IPS-18a (cell line): ENCODE data around the gene CDK9.
A peak's percentile ranks its signal among the peaks of the same experiment; 100 is the strongest.

Experiments used
- H3K27ac ChIP-seq: one replicate; pipeline ENCODE4 v1.5.1; 2013; ENCODE audit warnings: low read length
- H3K27me3 ChIP-seq: one replicate; pipeline ENCODE4 v1.6.1; 2013; ENCODE audit warnings: mild to moderate bottlenecking, low read length; ENCODE audit not compliant: control insufficient read depth, insufficient read depth
- H3K36me3 ChIP-seq: one replicate; pipeline ENCODE4 v1.6.1; 2013; ENCODE audit warnings: low read depth, low read length; ENCODE audit not compliant: control insufficient read depth
- H3K4me1 ChIP-seq: one replicate; pipeline ENCODE4 v1.6.1; 2013; ENCODE audit warnings: low read depth, low read length; ENCODE audit not compliant: control insufficient read depth
- H3K4me3 ChIP-seq: one replicate; pipeline ENCODE4 v1.5.1; 2013; ENCODE audit warnings: low read length
- H3K9ac ChIP-seq: one replicate; pipeline ENCODE4 v1.6.1; 2013; ENCODE audit warnings: mild to moderate bottlenecking, low read length, moderate library complexity
- H3K9me3 ChIP-seq: one replicate; pipeline ENCODE4 v1.6.1; 2013; ENCODE audit warnings: low read depth, low read length; ENCODE audit not compliant: control insufficient read depth

The CDK9 gene

GRCh38 chr9:127767410-127767809 lies 18.4 kb upstream of the CDK9 start:
- H3K4me1 ChIP-seq, result peaks cover 16% of the 10 kb centered on the region
- H3K27me3 ChIP-seq, result peaks cover 9% of the 10 kb centered on the region
- H3K36me3 ChIP-seq, result no peaks in the 10 kb centered on the region
- no peak overlapping the region for H3K4me3 ChIP-seq
- H3K27ac ChIP-seq, result no peak overlapping the region
- H3K9me3 ChIP-seq, result no peaks in the 10 kb centered on the region
- H3K9ac ChIP-seq, result no peak overlapping the region

- no peak overlapping the region for H3K9ac ChIP-seq
- no peak overlapping the region for H3K4me3 ChIP-seq
- no peaks in the 10 kb centered on the region for H3K36me3 ChIP-seq
- H3K27ac ChIP-seq, result no peak overlapping the region
- H3K4me1 ChIP-seq, result peaks cover 15% of the 10 kb centered on the region
- peaks cover 9% of the 10 kb centered on the region for H3K27me3 ChIP-seq
- no peaks in the 10 kb centered on the region for H3K9me3 ChIP-seq
Measured at GRCh38 chr9:127767909-127768331, 17.9 kb upstream of the CDK9 start.

- Histone ChIP-seq H3K27me3 (peaks cover 9% of the 10 kb centered on the region), H3K4me3 (no peak overlapping the region), H3K27ac (no peak overlapping the region), H3K4me1 (peaks cover 15% of the 10 kb centered on the region), H3K36me3 (no peaks in the 10 kb centered on the region), H3K9me3 (no peaks in the 10 kb centered on the region), H3K9ac (no peak overlapping the region)
Measured at GRCh38 chr9:127768698-127769097, 17.1 kb upstream of the CDK9 start.

GRCh38 chr9:127769101-127769500 lies 16.7 kb upstream of the CDK9 start:
- Histone ChIP-seq H3K9me3 (no peaks in the 10 kb centered on the region), H3K4me3 (no peak overlapping the region), H3K27me3 (peaks cover 9% of the 10 kb centered on the region), H3K27ac (no peak overlapping the region), H3K4me1 (peaks cover 15% of the 10 kb centered on the region), H3K36me3 (no peaks in the 10 kb centered on the region), H3K9ac (no peak overlapping the region)

- H3K4me3 ChIP-seq, result peak overlapping the region; percentile 55
- H3K36me3 ChIP-seq, result no peaks in the 10 kb centered on the region
- no peak overlapping the region for H3K9ac ChIP-seq
- H3K9me3 ChIP-seq, result no peaks in the 10 kb centered on the region
- H3K27me3 ChIP-seq, result peaks cover 9% of the 10 kb centered on the region
- H3K4me1 ChIP-seq, result peaks cover 15% of the 10 kb centered on the region
- H3K27ac ChIP-seq, result no peak overlapping the region
Measured at GRCh38 chr9:127769929-127770582, 15.8 kb upstream of the CDK9 start.

- no peaks in the 10 kb centered on the region for H3K36me3 ChIP-seq
- peaks cover 9% of the 10 kb centered on the region for H3K27me3 ChIP-seq
- H3K9ac ChIP-seq, result no peak overlapping the region
- no peaks in the 10 kb centered on the region for H3K9me3 ChIP-seq
- H3K27ac ChIP-seq, result no peak overlapping the region
- peak overlapping the region; percentile 55 for H3K4me3 ChIP-seq
- H3K4me1 ChIP-seq, result peaks cover 15% of the 10 kb centered on the region
Measured at GRCh38 chr9:127770583-127770904, 15.3 kb upstream of the CDK9 start.

- no peak overlapping the region for H3K9ac ChIP-seq
- peak overlapping the region; percentile 55 for H3K4me3 ChIP-seq
- H3K36me3 ChIP-seq, result no peaks in the 10 kb centered on the region
- no peaks in the 10 kb centered on the region for H3K9me3 ChIP-seq
- peaks cover 15% of the 10 kb centered on the region for H3K4me1 ChIP-seq
- no peak overlapping the region for H3K27ac ChIP-seq
- H3K27me3 ChIP-seq, result peaks cover 9% of the 10 kb centered on the region
Measured at GRCh38 chr9:127770905-127771569, 14.8 kb upstream of the CDK9 start.

- Histone ChIP-seq H3K4me3 (peak overlapping the region; percentile 50), H3K9me3 (no peaks in the 10 kb centered on the region), H3K27ac (no peak overlapping the region), H3K9ac (no peak overlapping the region), H3K36me3 (no peaks in the 10 kb centered on the region), H3K4me1 (peaks cover 15% of the 10 kb centered on the region), H3K27me3 (peaks cover 9% of the 10 kb centered on the region)
Measured at GRCh38 chr9:127771570-127772189, 14.2 kb upstream of the CDK9 start.

GRCh38 chr9:127772603-127773002 lies 13.2 kb upstream of the CDK9 start:
- Histone ChIP-seq H3K27me3 (peaks cover 9% of the 10 kb centered on the region), H3K4me1 (peaks cover 15% of the 10 kb centered on the region), H3K27ac (no peak overlapping the region), H3K36me3 (no peaks in the 10 kb centered on the region), H3K9ac (no peak overlapping the region), H3K9me3 (no peaks in the 10 kb centered on the region), H3K4me3 (no peak overlapping the region)

GRCh38 chr9:127773272-127773671 lies 12.6 kb upstream of the CDK9 start:
- peaks cover 15% of the 10 kb centered on the region for H3K4me1 ChIP-seq
- no peaks in the 10 kb centered on the region for H3K36me3 ChIP-seq
- H3K9me3 ChIP-seq, result no peaks in the 10 kb centered on the region
- no peak overlapping the region for H3K4me3 ChIP-seq
- peaks cover 9% of the 10 kb centered on the region for H3K27me3 ChIP-seq
- no peak overlapping the region for H3K27ac ChIP-seq
- H3K9ac ChIP-seq, result no peak overlapping the region

- no peaks in the 10 kb centered on the region for H3K36me3 ChIP-seq
- H3K9ac ChIP-seq, result no peak overlapping the region
- no peak overlapping the region for H3K27ac ChIP-seq
- H3K4me1 ChIP-seq, result peaks cover 15% of the 10 kb centered on the region
- H3K4me3 ChIP-seq, result no peak overlapping the region
- peaks cover 9% of the 10 kb centered on the region for H3K27me3 ChIP-seq
- H3K9me3 ChIP-seq, result no peaks in the 10 kb centered on the region
Measured at GRCh38 chr9:127773981-127774380, 11.9 kb upstream of the CDK9 start.
